ENCODE measurements around the gene TSPAN16.
"Not testable (repeated sequence)": the region's sequence is repeated elsewhere in the genome, so short reads cannot be mapped to it uniquely, and the experiment has no call there.

Gene TSPAN16

GRCh38 chr19:11321191-11322126 is 25.5 kb downstream of the TSPAN16 start:
- DNase-seq: no peak

- DNase-seq: no peak
These were observed 26.5 kb downstream of the TSPAN16 start for GRCh38 chr19:11322269-11323024.

- no peak for DNase-seq
These were observed 27.7 kb downstream of the TSPAN16 start for GRCh38 chr19:11323601-11324078.

GRCh38 chr19:11324079-11324661 is 28.2 kb downstream of the TSPAN16 start:
- DNase-seq: peak; percentile 48

GRCh38 chr19:11324748-11325389 is 28.9 kb downstream of the TSPAN16 start:
- no peak for DNase-seq

GRCh38 chr19:11325544-11325943 is 29.6 kb downstream of the TSPAN16 start:
- DNase-seq: no peak

- no peak for DNase-seq
These were observed 34.2 kb downstream of the TSPAN16 start for GRCh38 chr19:11330127-11330526.

- no peak for DNase-seq
These were observed 35.5 kb downstream of the TSPAN16 start for GRCh38 chr19:11331502-11331901.

GRCh38 chr19:11332822-11333221 is 36.9 kb downstream of the TSPAN16 start:
- DNase-seq: no peak

GRCh38 chr19:11333838-11334237 is 37.9 kb downstream of the TSPAN16 start:
- not testable (repeated sequence) for DNase-seq

- no peak for DNase-seq
These were observed 39.6 kb downstream of the TSPAN16 start for GRCh38 chr19:11335449-11336146.

- no peak for DNase-seq
These were observed 41.1 kb downstream of the TSPAN16 start for GRCh38 chr19:11337080-11337479.

GRCh38 chr19:11338121-11338520 is 42.2 kb downstream of the TSPAN16 start:
- no peak for DNase-seq

GRCh38 chr19:11338569-11339253 is 42.8 kb downstream of the TSPAN16 start:
- DNase-seq: no peak

- DNase-seq: peak; percentile 91
These were observed 43.5 kb downstream of the TSPAN16 start, which contains the start of gene RAB3D for GRCh38 chr19:11339254-11340098. Gene RAB3D, minus strand, starts transcription at chr19:11339657. Its CDS starts 2,258 bp downstream, at chr19:11337399.

- DNase-seq: not testable (repeated sequence)
These were observed 44.1 kb downstream of the TSPAN16 start for GRCh38 chr19:11340099-11340467.

- DNase-seq: no peak
These were observed 46.5 kb downstream of the TSPAN16 start for GRCh38 chr19:11342429-11342828.

- no peak for DNase-seq
These were observed 49.3 kb downstream of the TSPAN16 start for GRCh38 chr19:11345122-11345803.

GRCh38 chr19:11346104-11346940 is 50.4 kb downstream of the TSPAN16 start, which contains the start of the genes CCDC159 and TMEM205:
Gene CCDC159, plus strand, starts transcription at chr19:11346519. Its CDS starts 88 bp downstream, at chr19:11346607.
Gene TMEM205, minus strand, starts transcription at chr19:11346268. Its CDS starts 649 bp downstream, at chr19:11345619.
- peak; percentile 99 for DNase-seq

All from activated CD4-positive, alpha-beta T cell treated with anti-CD3 and anti-CD28 coated beads for 48 hours (primary cell).